A673 (cell line): Measurements from ENCODE around the gene ARL4C. TPM values are rescaled to one million over a fixed set of nuclear protein-coding genes. Genes with fewer than 3 reads are reported as not detected.

ENCODE experiments used
- BruUV-seq: library from RNA; stranded (reverse); fragments of 400-500 nt; replicated peaks from 2 replicates; lab custom pipeline; 2021; lab: Mats Ljungman, UMichigan
- CTCF ChIA-PET: fragments of 300-600 bp; sonication (Branson Sonifier 250); formaldehyde crosslinking; loops from one replicate; lab custom pipeline; 2022; ENCODE audit warnings: antibody characterized with exemption; lab: Charles Lee
- POLR2A ChIA-PET: fragments of 300-600 bp; sonication (Branson Sonifier 250); formaldehyde crosslinking; loops from one replicate; lab custom pipeline; 2022; ENCODE audit warnings: antibody characterized with exemption; ENCODE audit not compliant: low non-redundant PET; lab: Charles Lee
- DNase-seq: peaks from one replicate; pipeline ENCODE4 v3.0.0-alpha.2; 2015; ENCODE audit warnings: low spot score
- H3K27ac ChIP-seq: fragments of 200-600 bp; sonication (generic); 2 replicates; pipeline ENCODE4 v1.5.1; 2016; ENCODE audit warnings: mixed run types, low read depth, mild to moderate bottlenecking, mixed read lengths, antibody characterized with exemption, low read length; ENCODE audit not compliant: poor library complexity, severe bottlenecking
- H3K27me3 ChIP-seq: fragments of 200-600 bp; sonication (generic); replicated peaks from 2 replicates; pipeline ENCODE4 v1.6.1; 2017; ENCODE audit warnings: mixed run types, low read depth, mild to moderate bottlenecking, mixed read lengths, antibody characterized with exemption, low read length; ENCODE audit not compliant: insufficient read depth, poor library complexity
- H3K36me3 ChIP-seq: fragments of 200-600 bp; sonication (generic); 2 replicates; pipeline ENCODE4 v1.6.1; 2016; ENCODE audit warnings: mixed run types, mild to moderate bottlenecking, mixed read lengths, antibody characterized with exemption, low read length; ENCODE audit not compliant: insufficient read depth, poor library complexity, severe bottlenecking
- H3K4me1 ChIP-seq: fragments of 200-600 bp; sonication (generic); 2 replicates; pipeline ENCODE4 v1.6.1; 2017; ENCODE audit warnings: mixed run types, mild to moderate bottlenecking, mixed read lengths, antibody characterized with exemption, low read length; ENCODE audit not compliant: insufficient read depth, poor library complexity, severe bottlenecking
- H3K4me3 ChIP-seq: fragments of 200-600 bp; sonication (generic); 2 replicates; pipeline ENCODE4 v1.5.1; 2016; ENCODE audit warnings: low read depth, mixed run types, mild to moderate bottlenecking, mixed read lengths, low read length; ENCODE audit not compliant: poor library complexity, severe bottlenecking
- H3K9me3 ChIP-seq: fragments of 200-600 bp; sonication (generic); 2 replicates; pipeline ENCODE4 v1.6.1; 2016; ENCODE audit warnings: mixed run types, low read depth, mild to moderate bottlenecking, mixed read lengths, antibody characterized with exemption, low read length; ENCODE audit not compliant: poor library complexity, severe bottlenecking
- CTCF ChIP-seq: fragments of 300-800, 200-600 bp; sonication (generic); conservative IDR thresholded peaks from 2 replicates; pipeline ENCODE4 v1.5.1; 2017; ENCODE audit warnings: low read depth, mild to moderate bottlenecking, antibody characterized with exemption, low read length, moderate library complexity, mixed read lengths
- EZH2 ChIP-seq: fragments of 200-600 bp; sonication (generic); IDR thresholded peaks from 2 replicates; pipeline ENCODE4 v1.6.1; 2017; ENCODE audit warnings: borderline replicate concordance, low read depth, mild to moderate bottlenecking, mixed read lengths, antibody characterized with exemption, low read length; ENCODE audit not compliant: poor library complexity, severe bottlenecking
- intact Hi-C: fragments of 100-400 bp; cut with micrococcal nuclease; formaldehyde crosslinking; loops from one replicate; pipeline ENCODE4 v1.10.0; 2022; ENCODE audit not compliant: unreplicated experiment
- total RNA-seq: library from RNA; stranded (reverse); gene quantifications from 2 replicates; pipeline ENCODE4 v1.2.3, GENCODE V29; 2021

ARL4C gene
- total RNA-seq, 1 experiment from 2014 or later, result 3.0 TPM

GRCh38 chr2:234444893-234445292 lies 52.0 kb downstream of the ARL4C start:
- DNase-seq, result no peak
- no peaks in the 10 kb centered on the region for H3K27me3 ChIP-seq
- CTCF ChIA-PET, result no interaction called here
- intact Hi-C loops, result no loop called here
- H3K27ac ChIP-seq, result no peak overlapping the region
- H3K36me3 ChIP-seq, result no peaks in the 10 kb centered on the region
- no TSS peak for BruUV-seq
- TF ChIP-seq EZH2 (no peak), CTCF (no peak)
- POLR2A ChIA-PET, result no interaction called here
- H3K4me3 ChIP-seq, result no peak overlapping the region
- H3K4me1 ChIP-seq, result peaks cover 7% of the 10 kb centered on the region
- H3K9me3 ChIP-seq, result no peaks in the 10 kb centered on the region

DNA sequence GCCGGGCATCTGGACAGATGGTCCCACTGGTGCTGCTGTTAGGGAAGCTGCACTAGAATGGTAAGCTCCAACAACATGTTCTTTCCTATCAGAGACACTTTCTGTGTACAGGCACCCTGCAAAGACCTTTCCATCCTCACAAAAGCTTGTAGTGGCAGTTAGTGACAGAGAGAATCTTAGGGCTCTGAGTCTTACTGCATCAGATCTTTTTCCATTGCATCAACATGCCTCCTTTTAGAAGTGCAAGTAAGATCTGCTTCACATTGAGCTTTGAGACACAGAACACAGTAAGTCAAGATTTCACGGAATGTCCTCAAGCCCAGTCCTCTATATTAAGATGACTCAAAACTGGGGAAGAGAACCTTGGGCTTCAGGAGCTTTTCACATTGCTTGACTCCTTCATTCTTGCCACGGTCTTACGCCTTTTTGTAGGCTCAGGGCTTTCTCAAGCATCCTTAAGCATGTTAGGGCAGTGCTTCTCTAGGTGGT lies 52.6 kb downstream of the ARL4C start:
- TF ChIP-seq EZH2 (no peak), CTCF (no peak)
- H3K9me3 ChIP-seq, result no peaks in the 10 kb centered on the region
- POLR2A ChIA-PET, result no interaction called here
- no peak overlapping the region for H3K27ac ChIP-seq
- H3K4me1 ChIP-seq, result peaks cover 3% of the 10 kb centered on the region
- intact Hi-C loops, result no loop called here
- no peak for DNase-seq
- H3K27me3 ChIP-seq, result no peaks in the 10 kb centered on the region
- no peaks in the 10 kb centered on the region for H3K36me3 ChIP-seq
- no peak overlapping the region for H3K4me3 ChIP-seq
- no TSS peak for BruUV-seq
- CTCF ChIA-PET, result no interaction called here
